Heart left ventricle (tissue), 13 donors: Measurements from ENCODE around the gene SCGB2B2.

Experiments
- POLR2A ChIP-seq, 2 donors: fragments of 450-650 bp; IDR thresholded peaks; one replicate each; pipeline ENCODE4 v1.6.1; 2017; ENCODE audit warnings: antibody characterized with exemption in 2 of 2, mild to moderate bottlenecking in 2 of 2, moderate library complexity in 2 of 2
- TF ChIP-seq, protein P1 (sequence below), 12 donors: fragments of 200-600 bp; sonication (generic) in 4 of 12; IDR thresholded peaks; one replicate each; pipeline versions ENCODE4 v1.5.0 to v1.8.0; 2018 to 2022; ENCODE audit warnings: antibody characterized with exemption in 12 of 12, mild to moderate bottlenecking in 5 of 12
- donor health status: ischemic (EF 13 %, LVEDD 7.1; RV severe dilation, severe dysfunction).
- donor health status: DM: no; HTN: yes; CAD: no.
- donor health status: DM: no; HTN: no; CAD: no.
- donor health status: ischemic (EF 25% LVEDD 6.9; RV normal size, moderate dysfunction).
- donor health status: ischemic (EF 25% LVEDD 5.7; RV mildly dilated, moderate dysfunction).
- donor health status: ischemic (EF 35%, LVEDD 5.7; RV mildly dilated, moderate dysfunction).
- donor health status: nonischemic (EF 11% LVEDD 7.7; RV severe dilation, severe dysfunction).
- donor health status: DM: yes; HTN: yes; CAD: no.
- donor health status: PGD.
- donor health status: ischemic (EF 29% LVEDD 5.4; RV normal size, mild dysfunction).
- donor health status: nonischemic (EF 23%, LVEDD 6.1; RV moderate dilation, normal function).

DNA sequence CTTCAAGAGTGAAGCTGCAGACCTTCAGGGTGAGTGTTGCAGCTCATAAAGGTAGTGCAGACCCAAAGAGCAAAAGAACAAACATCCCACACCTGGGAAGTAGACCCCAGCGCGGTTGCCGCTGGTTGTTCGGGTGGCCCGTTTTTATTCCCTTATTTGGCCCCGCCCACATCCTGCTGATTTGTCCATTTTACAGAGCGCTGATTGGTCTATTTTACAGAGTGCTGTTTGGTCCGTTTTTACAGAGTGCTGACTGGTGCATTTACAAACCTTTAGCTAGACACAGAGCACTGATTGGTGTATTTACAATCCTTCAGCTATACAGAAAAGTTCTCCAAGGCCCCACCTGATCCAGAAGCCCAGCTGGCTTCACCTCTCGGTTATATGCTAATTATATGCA is 1.0 kb downstream of the SCGB2B2 start:
- TF ChIP-seq POLR2A (IDR thresholded peaks at IDR 0.05), result no peak
- TF ChIP-seq, protein P1, sequence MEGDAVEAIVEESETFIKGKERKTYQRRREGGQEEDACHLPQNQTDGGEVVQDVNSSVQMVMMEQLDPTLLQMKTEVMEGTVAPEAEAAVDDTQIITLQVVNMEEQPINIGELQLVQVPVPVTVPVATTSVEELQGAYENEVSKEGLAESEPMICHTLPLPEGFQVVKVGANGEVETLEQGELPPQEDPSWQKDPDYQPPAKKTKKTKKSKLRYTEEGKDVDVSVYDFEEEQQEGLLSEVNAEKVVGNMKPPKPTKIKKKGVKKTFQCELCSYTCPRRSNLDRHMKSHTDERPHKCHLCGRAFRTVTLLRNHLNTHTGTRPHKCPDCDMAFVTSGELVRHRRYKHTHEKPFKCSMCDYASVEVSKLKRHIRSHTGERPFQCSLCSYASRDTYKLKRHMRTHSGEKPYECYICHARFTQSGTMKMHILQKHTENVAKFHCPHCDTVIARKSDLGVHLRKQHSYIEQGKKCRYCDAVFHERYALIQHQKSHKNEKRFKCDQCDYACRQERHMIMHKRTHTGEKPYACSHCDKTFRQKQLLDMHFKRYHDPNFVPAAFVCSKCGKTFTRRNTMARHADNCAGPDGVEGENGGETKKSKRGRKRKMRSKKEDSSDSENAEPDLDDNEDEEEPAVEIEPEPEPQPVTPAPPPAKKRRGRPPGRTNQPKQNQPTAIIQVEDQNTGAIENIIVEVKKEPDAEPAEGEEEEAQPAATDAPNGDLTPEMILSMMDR (IDR thresholded peaks at IDR 0.05), result no peak
